GM12873 (cell line): Measurements from ENCODE around the gene OSGEPL1.

Experiments
- CTCF ChIP-seq: IDR thresholded peaks from 2 replicates; pipeline ENCODE4 v1.5.1; 2012; ENCODE audit warnings: low read depth, mild to moderate bottlenecking, moderate library complexity, low read length, control low read depth; ENCODE audit not compliant: insufficient read depth; ENCODE audit errors: missing control alignments

Gene OSGEPL1

GRCh38 chr2:189763908-189764661 is 1.5 kb upstream of the OSGEPL1 start:
- TF ChIP-seq CTCF, result no peak

- TF ChIP-seq CTCF, result no peak
These were observed 402 bp downstream of the OSGEPL1 start for GRCh38 chr2:189762229-189762550.

GRCh38 chr2:189756311-189756952 is 6.2 kb downstream of the OSGEPL1 start:
- no peak for TF ChIP-seq CTCF

GRCh38 chr2:189751080-189751658 is 11.4 kb downstream of the OSGEPL1 start:
- TF ChIP-seq CTCF, result peak; percentile 68

- TF ChIP-seq CTCF, result no peak
These were observed 33.2 kb downstream of the OSGEPL1 start for GRCh38 chr2:189729430-189729829.

- no peak for TF ChIP-seq CTCF
These were observed 35.7 kb downstream of the OSGEPL1 start for GRCh38 chr2:189726849-189727248.

GRCh38 chr2:189726271-189726670 is 36.3 kb downstream of the OSGEPL1 start:
- no peak for TF ChIP-seq CTCF
